GM18526 (cell line): ENCODE data around the gene BRMS1.

ENCODE experiments used
- POLR2A ChIP-seq: IDR thresholded peaks from 3 replicates; pipeline ENCODE4 v1.6.1; 2011; ENCODE audit not compliant: insufficient read length; ENCODE audit errors: extremely low read depth

The BRMS1 gene

GRCh38 chr11:66344550-66345315, at the start of gene BRMS1:
BRMS1 (minus strand) TSS chr11:66345104; CDS start chr11:66342234, 2,870 bp downstream.
- TF ChIP-seq POLR2A: peak; percentile 95

GRCh38 chr11:66393954-66394353, 49.0 kb upstream of the BRMS1 start:
- TF ChIP-seq POLR2A: no peak

- TF ChIP-seq POLR2A: no peak
These were observed 46.4 kb upstream of the BRMS1 start for GRCh38 chr11:66391322-66391721.

GRCh38 chr11:66388780-66389386, 44.0 kb upstream of the BRMS1 start:
- TF ChIP-seq POLR2A: no peak

GRCh38 chr11:66386171-66387069, 41.5 kb upstream of the BRMS1 start:
- no peak for TF ChIP-seq POLR2A

GRCh38 chr11:66373265-66373664, 28.4 kb upstream of the BRMS1 start:
- no peak for TF ChIP-seq POLR2A

GRCh38 chr11:66371627-66372415, 26.9 kb upstream of the BRMS1 start, which contains the start of gene SLC29A2:
SLC29A2 (minus strand) TSS chr11:66371760; CDS start chr11:66371591, 169 bp downstream.
- TF ChIP-seq POLR2A: peak; percentile 35

GRCh38 chr11:66369073-66369894, 24.4 kb upstream of the BRMS1 start:
- no peak for TF ChIP-seq POLR2A

- no peak for TF ChIP-seq POLR2A
These were observed 23.6 kb upstream of the BRMS1 start for GRCh38 chr11:66368484-66368883.

GRCh38 chr11:66367561-66368312, 22.8 kb upstream of the BRMS1 start:
- no peak for TF ChIP-seq POLR2A

- no peak for TF ChIP-seq POLR2A
These were observed 22.1 kb upstream of the BRMS1 start for GRCh38 chr11:66366844-66367477.

- TF ChIP-seq POLR2A: no peak
These were observed 21.1 kb upstream of the BRMS1 start for GRCh38 chr11:66365711-66366619.
